Calu3 (cell line): Measurements from ENCODE around the gene OR13J1. TPM values are rescaled to one million over a fixed set of nuclear protein-coding genes. Genes with fewer than 3 reads are reported as not detected.

Source experiments
- BruUV-seq: library from RNA; stranded (reverse); fragments of 400-500 nt; replicated peaks from 2 replicates; lab custom pipeline; 2021; lab: Mats Ljungman, UMichigan
- CTCF ChIA-PET: fragments of 300-600 bp; sonication (Branson Sonifier 250); formaldehyde crosslinking; loops from one replicate; lab custom pipeline; 2022; ENCODE audit warnings: antibody characterized with exemption; lab: Charles Lee
- DNase-seq: peaks from one replicate; pipeline ENCODE4 v3.0.0; 2022
- H3K27ac Mint-ChIP-seq: one replicate; pipeline ENCODE4 v1.8.0; 2022; ENCODE audit warnings: mixed read lengths; ENCODE audit not compliant: unreplicated experiment
- H3K27me3 Mint-ChIP-seq: one replicate; pipeline ENCODE4 v1.8.0; 2022; ENCODE audit warnings: mixed read lengths; ENCODE audit not compliant: unreplicated experiment
- H3K36me3 Mint-ChIP-seq: one replicate; pipeline ENCODE4 v1.8.0; 2022; ENCODE audit warnings: mild to moderate bottlenecking, moderate library complexity, mixed read lengths; ENCODE audit not compliant: insufficient read depth, unreplicated experiment
- H3K4me1 Mint-ChIP-seq: one replicate; pipeline ENCODE4 v1.8.0; 2022; ENCODE audit warnings: mild to moderate bottlenecking, low read depth, mixed read lengths; ENCODE audit not compliant: unreplicated experiment
- H3K4me3 Mint-ChIP-seq: one replicate; pipeline ENCODE4 v1.8.0; 2022; ENCODE audit warnings: mild to moderate bottlenecking, low read depth, moderate library complexity, mixed read lengths; ENCODE audit not compliant: unreplicated experiment
- H3K9me3 Mint-ChIP-seq: one replicate; pipeline ENCODE4 v1.8.0; 2022; ENCODE audit warnings: low read depth, mixed read lengths; ENCODE audit not compliant: unreplicated experiment
- intact Hi-C: fragments of 100-400 bp; cut with micrococcal nuclease; formaldehyde crosslinking; loops from one replicate; pipeline ENCODE4 v1.10.0; 2022; ENCODE audit not compliant: unreplicated experiment
- total RNA-seq: library from RNA; stranded (reverse); gene quantifications from 2 replicates; pipeline ENCODE4 v1.2.3, GENCODE V29; 2022
- TF ChIP-seq, protein P1 (sequence below): fragments of 200-600 bp; IDR thresholded peaks from one replicate; pipeline ENCODE4 v1.8.0; 2022; ENCODE audit warnings: antibody characterized with exemption; ENCODE audit not compliant: unreplicated experiment

Gene OR13J1
- total RNA-seq, 1 experiment from 2014 or later: not detected

DNA sequence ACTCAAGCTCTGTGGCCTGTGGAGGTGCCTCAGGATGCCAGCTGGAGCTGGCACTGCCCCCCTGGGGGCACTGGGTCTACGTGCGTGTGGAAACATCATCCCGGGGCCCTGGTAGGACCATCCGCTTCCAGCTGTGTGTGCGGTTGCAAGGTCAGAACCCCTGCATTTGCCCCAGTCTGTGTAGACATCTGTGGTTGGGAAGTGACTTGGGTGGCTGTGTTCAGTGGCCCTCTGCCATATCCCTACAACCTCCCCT lies 28.6 kb downstream of the OR13J1 start:
- BruUV-seq: no TSS peak
- peaks cover 17% of the 10 kb centered on the region for H3K27me3 Mint-ChIP-seq
- intact Hi-C loops: no loop called here

DNA sequence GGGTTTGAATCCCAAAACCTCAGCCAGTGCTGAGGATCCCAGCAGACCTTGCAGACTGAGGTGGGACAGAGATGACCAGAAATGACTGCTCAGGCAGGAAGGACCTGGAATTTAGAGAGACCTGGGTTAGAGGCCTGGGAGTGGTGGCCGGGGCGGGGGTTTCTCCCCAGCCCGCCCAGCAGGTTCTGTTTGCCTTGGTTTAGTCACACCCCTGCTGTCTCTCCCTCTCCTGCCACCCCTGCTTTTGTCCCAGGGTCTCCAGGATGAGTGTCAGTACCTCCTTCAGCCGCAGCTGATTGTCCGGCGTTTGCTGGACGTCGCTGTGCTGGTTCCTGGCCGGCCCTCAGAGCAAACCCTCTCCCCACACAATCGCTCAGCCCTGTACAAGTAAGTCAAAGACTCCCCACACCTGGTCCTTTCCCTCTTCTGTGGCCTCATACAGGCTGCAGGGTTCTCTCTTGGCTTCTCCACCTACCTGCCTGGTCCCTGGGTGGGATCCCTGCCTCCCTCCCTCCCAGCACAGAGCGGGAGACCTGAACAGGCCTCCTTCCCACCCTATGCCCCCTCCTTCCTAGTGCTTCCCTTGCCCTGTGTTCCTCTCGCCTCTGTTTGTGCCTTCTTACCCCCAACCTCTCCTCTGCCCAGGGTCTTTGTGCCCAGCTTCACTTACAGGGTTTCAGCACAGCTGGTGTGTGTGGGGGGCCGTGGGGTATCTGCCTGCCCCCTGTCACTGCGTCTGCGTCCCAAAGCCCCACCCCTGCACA lies 29.1 kb downstream of the OR13J1 start:
- no TSS peak for BruUV-seq
- peaks cover 17% of the 10 kb centered on the region for H3K27me3 Mint-ChIP-seq
- H3K4me1 Mint-ChIP-seq: peaks cover 11% of the 10 kb centered on the region
- H3K4me3 Mint-ChIP-seq: no peak overlapping the region
- no peaks in the 10 kb centered on the region for H3K9me3 Mint-ChIP-seq
- no peaks in the 10 kb centered on the region for H3K36me3 Mint-ChIP-seq
- no peak for DNase-seq
- H3K27ac Mint-ChIP-seq: no peak overlapping the region
- intact Hi-C loops: no loop called here
- CTCF ChIA-PET: no interaction called here
- TF ChIP-seq, protein P1, sequence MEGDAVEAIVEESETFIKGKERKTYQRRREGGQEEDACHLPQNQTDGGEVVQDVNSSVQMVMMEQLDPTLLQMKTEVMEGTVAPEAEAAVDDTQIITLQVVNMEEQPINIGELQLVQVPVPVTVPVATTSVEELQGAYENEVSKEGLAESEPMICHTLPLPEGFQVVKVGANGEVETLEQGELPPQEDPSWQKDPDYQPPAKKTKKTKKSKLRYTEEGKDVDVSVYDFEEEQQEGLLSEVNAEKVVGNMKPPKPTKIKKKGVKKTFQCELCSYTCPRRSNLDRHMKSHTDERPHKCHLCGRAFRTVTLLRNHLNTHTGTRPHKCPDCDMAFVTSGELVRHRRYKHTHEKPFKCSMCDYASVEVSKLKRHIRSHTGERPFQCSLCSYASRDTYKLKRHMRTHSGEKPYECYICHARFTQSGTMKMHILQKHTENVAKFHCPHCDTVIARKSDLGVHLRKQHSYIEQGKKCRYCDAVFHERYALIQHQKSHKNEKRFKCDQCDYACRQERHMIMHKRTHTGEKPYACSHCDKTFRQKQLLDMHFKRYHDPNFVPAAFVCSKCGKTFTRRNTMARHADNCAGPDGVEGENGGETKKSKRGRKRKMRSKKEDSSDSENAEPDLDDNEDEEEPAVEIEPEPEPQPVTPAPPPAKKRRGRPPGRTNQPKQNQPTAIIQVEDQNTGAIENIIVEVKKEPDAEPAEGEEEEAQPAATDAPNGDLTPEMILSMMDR: no peak

More for the DNA sequence above, 28.6 kb downstream of the OR13J1 start:
- H3K36me3 Mint-ChIP-seq: no peaks in the 10 kb centered on the region
- no peak for DNase-seq
- no peak overlapping the region for H3K4me3 Mint-ChIP-seq
- no peak overlapping the region for H3K27ac Mint-ChIP-seq
- TF ChIP-seq, protein P1: no peak
- H3K4me1 Mint-ChIP-seq: peaks cover 11% of the 10 kb centered on the region
- CTCF ChIA-PET: no interaction called here
- no peaks in the 10 kb centered on the region for H3K9me3 Mint-ChIP-seq

DNA sequence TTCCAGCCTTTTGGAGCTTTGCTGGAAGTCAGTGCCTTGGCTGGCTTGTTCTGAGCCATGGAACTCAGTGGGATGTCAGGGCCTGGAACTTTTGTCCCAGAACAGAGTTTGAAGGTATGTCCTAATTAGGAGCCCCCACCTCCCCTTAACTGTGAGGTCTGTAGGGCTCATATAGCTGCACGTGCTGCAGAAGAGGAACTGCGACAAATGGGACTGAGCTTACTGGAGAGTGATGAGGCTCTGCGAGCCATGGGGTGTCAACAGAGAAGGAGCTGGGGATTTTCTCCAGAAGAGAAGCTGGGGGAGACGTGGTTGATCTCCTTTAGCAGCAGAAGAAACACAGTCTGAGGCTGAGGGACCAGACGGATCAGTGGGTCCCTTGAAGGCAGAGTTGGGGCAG lies 30.3 kb downstream of the OR13J1 start:
- no peak overlapping the region for H3K4me3 Mint-ChIP-seq
- CTCF ChIA-PET: no interaction called here
- no TSS peak for BruUV-seq
- no peak overlapping the region for H3K27ac Mint-ChIP-seq
- DNase-seq: no peak
- TF ChIP-seq, protein P1: no peak
- H3K9me3 Mint-ChIP-seq: no peaks in the 10 kb centered on the region
- H3K4me1 Mint-ChIP-seq: peaks cover 9% of the 10 kb centered on the region
- intact Hi-C loops: no loop called here
- no peaks in the 10 kb centered on the region for H3K36me3 Mint-ChIP-seq
- H3K27me3 Mint-ChIP-seq: peaks cover 17% of the 10 kb centered on the region

DNA sequence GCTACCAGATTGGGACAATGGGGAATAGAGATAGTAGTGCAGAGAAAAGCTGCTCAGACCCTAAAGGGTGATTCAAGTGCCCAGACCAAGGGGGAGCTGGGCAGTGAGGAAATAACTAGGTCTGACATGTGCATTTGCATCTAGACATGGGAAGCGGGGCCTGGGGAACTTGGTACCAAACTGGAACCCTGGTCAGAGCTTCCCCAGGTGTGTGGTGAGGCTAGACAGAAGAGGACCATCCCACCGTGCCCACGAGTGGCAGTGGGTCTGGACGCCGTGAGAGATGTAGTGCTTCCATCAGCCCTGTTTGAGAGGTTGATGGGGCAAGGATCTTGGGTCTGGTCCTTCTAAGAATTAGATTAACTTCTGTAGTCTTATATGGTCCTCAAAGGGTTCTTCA lies 33.6 kb downstream of the OR13J1 start:
- TF ChIP-seq, protein P1: no peak
- Mint-ChIP-seq H3K36me3 (peaks cover 5% of the 10 kb centered on the region), H3K4me1 (peaks cover 24% of the 10 kb centered on the region), H3K4me3 (no peak overlapping the region), H3K27me3 (peaks cover 17% of the 10 kb centered on the region), H3K9me3 (no peaks in the 10 kb centered on the region), H3K27ac (no peak overlapping the region)
- no TSS peak for BruUV-seq
- intact Hi-C loops: no loop called here
- no peak for DNase-seq
- CTCF ChIA-PET: no interaction called here
